HEK293 (cell line): Measurements from ENCODE around the gene NFE2L1.

Source experiments
- ELK4 ChIP-seq: IDR thresholded peaks from 2 replicates; pipeline ENCODE4 v1.6.1; 2011; ENCODE audit warnings: mild to moderate bottlenecking, low read depth, low read length, borderline replicate concordance
- HOXA7 ChIP-seq: sonication (generic); formaldehyde crosslinking; IDR thresholded peaks from 2 replicates; pipeline ENCODE4 v1.8.1; 2022; ENCODE audit warnings: missing genetic modification reagents, borderline replicate concordance
- PRDM2 ChIP-seq: fragments of 450-650 bp; formaldehyde crosslinking; IDR thresholded peaks from 2 replicates; pipeline ENCODE4 v1.5.1; 2016; ENCODE audit warnings: missing biosample characterization, missing genetic modification characterization, borderline replicate concordance
- REST ChIP-seq: fragments of 450-650 bp; formaldehyde crosslinking; IDR thresholded peaks from 2 replicates; pipeline ENCODE4 v1.5.1; 2016; ENCODE audit warnings: missing biosample characterization, missing genetic modification characterization
- ZNF10 ChIP-seq: fragments of 450-650 bp; formaldehyde crosslinking; IDR thresholded peaks from 2 replicates; pipeline ENCODE4 v1.5.1; 2017; ENCODE audit warnings: missing biosample characterization, missing genetic modification characterization
- ZNF114 ChIP-seq: fragments of 450-650 bp; formaldehyde crosslinking; IDR thresholded peaks from 2 replicates; pipeline ENCODE4 v1.5.0; 2017; ENCODE audit warnings: missing biosample characterization, missing genetic modification characterization
- ZNF138 ChIP-seq: fragments of 450-650 bp; formaldehyde crosslinking; IDR thresholded peaks from 2 replicates; pipeline ENCODE4 v1.5.1; 2016; ENCODE audit warnings: missing biosample characterization, missing genetic modification characterization, borderline replicate concordance
- ZNF175 ChIP-seq: fragments of 450-650 bp; formaldehyde crosslinking; IDR thresholded peaks from 2 replicates; pipeline ENCODE4 v1.5.1; 2016; ENCODE audit warnings: missing biosample characterization, missing genetic modification characterization
- ZNF2 ChIP-seq: fragments of 450-650 bp; formaldehyde crosslinking; IDR thresholded peaks from 2 replicates; pipeline ENCODE4 v1.5.1; 2016; ENCODE audit warnings: missing biosample characterization, missing genetic modification characterization
- ZNF23 ChIP-seq: fragments of 450-650 bp; formaldehyde crosslinking; IDR thresholded peaks from 2 replicates; pipeline ENCODE4 v1.5.1; 2016; ENCODE audit warnings: missing biosample characterization, missing genetic modification characterization, borderline replicate concordance
- ZNF280D ChIP-seq: fragments of 450-650 bp; formaldehyde crosslinking; IDR thresholded peaks from 2 replicates; pipeline ENCODE4 v1.5.1; 2016; ENCODE audit warnings: missing biosample characterization, missing genetic modification characterization
- ZNF366 ChIP-seq: fragments of 450-650 bp; formaldehyde crosslinking; conservative IDR thresholded peaks from 2 replicates; pipeline ENCODE4 v1.5.1; 2016; ENCODE audit warnings: missing biosample characterization, missing genetic modification characterization
- ZNF426 ChIP-seq: fragments of 450-650 bp; formaldehyde crosslinking; IDR thresholded peaks from 2 replicates; pipeline ENCODE4 v1.5.1; 2017; ENCODE audit warnings: missing biosample characterization, missing genetic modification characterization, mild to moderate bottlenecking, inconsistent platforms, moderate library complexity
- ZNF48 ChIP-seq: fragments of 450-650 bp; formaldehyde crosslinking; IDR thresholded peaks from 2 replicates; pipeline ENCODE4 v1.5.1; 2016; ENCODE audit warnings: missing biosample characterization, missing genetic modification characterization
- ZNF513 ChIP-seq: fragments of 450-650 bp; IDR thresholded peaks from 2 replicates; pipeline ENCODE4 v1.5.1; 2018; ENCODE audit warnings: missing biosample characterization, missing genetic modification characterization
- ZNF514 ChIP-seq: fragments of 450-650 bp; formaldehyde crosslinking; IDR thresholded peaks from 2 replicates; pipeline ENCODE4 v1.5.1; 2016; ENCODE audit warnings: missing biosample characterization, missing genetic modification characterization
- ZNF560 ChIP-seq: fragments of 450-650 bp; formaldehyde crosslinking; IDR thresholded peaks from 2 replicates; pipeline ENCODE4 v1.5.1; 2017; ENCODE audit warnings: missing biosample characterization, missing genetic modification characterization, borderline replicate concordance
- ZNF585B ChIP-seq: fragments of 450-650 bp; formaldehyde crosslinking; IDR thresholded peaks from 2 replicates; pipeline ENCODE4 v1.5.1; 2016; ENCODE audit warnings: missing biosample characterization, missing genetic modification characterization
- ZNF596 ChIP-seq: fragments of 450-650 bp; IDR thresholded peaks from 2 replicates; pipeline ENCODE4 v1.5.0; 2018; ENCODE audit warnings: missing biosample characterization, mild to moderate bottlenecking, missing genetic modification characterization, moderate library complexity
- ZNF621 ChIP-seq: fragments of 450-650 bp; formaldehyde crosslinking; IDR thresholded peaks from 2 replicates; pipeline ENCODE4 v1.5.1; 2017; ENCODE audit warnings: missing biosample characterization, missing genetic modification characterization
- ZNF623 ChIP-seq: fragments of 450-650 bp; formaldehyde crosslinking; IDR thresholded peaks from 2 replicates; pipeline ENCODE4 v1.5.1; 2016; ENCODE audit warnings: missing biosample characterization, missing genetic modification characterization
- ZNF776 ChIP-seq: fragments of 450-650 bp; formaldehyde crosslinking; IDR thresholded peaks from 2 replicates; pipeline ENCODE4 v1.5.0; 2017; ENCODE audit warnings: missing biosample characterization, missing genetic modification characterization, borderline replicate concordance
- ZNF777 ChIP-seq: fragments of 450-650 bp; formaldehyde crosslinking; IDR thresholded peaks from 2 replicates; pipeline ENCODE4 v1.5.1; 2017; ENCODE audit warnings: missing biosample characterization, missing genetic modification characterization, borderline replicate concordance
- ZNF843 ChIP-seq: fragments of 450-650 bp; formaldehyde crosslinking; IDR thresholded peaks from 2 replicates; pipeline ENCODE4 v1.5.1; 2016; ENCODE audit warnings: missing biosample characterization, missing genetic modification characterization
- ZSCAN23 ChIP-seq: fragments of 450-650 bp; formaldehyde crosslinking; IDR thresholded peaks from 2 replicates; pipeline ENCODE4 v1.5.1; 2016; ENCODE audit warnings: missing biosample characterization, missing genetic modification characterization

NFE2L1 gene

GRCh38 chr17:48011405-48012150 is 36.6 kb upstream of the NFE2L1 start (continued):
- TF ChIP-seq ZNF114 (tag by site-specific recombination) (no peak), ZNF596 (tag by site-specific recombination) (no peak), ZNF48 (tag by site-specific recombination) (no peak), ZNF138 (no peak), ZNF585B (tag by site-specific recombination) (no peak), ZNF843 (tag by site-specific recombination) (no peak), ELK4 (no peak), ZNF426 (no peak), ZNF514 (tag by site-specific recombination) (no peak), ZNF513 (tag by site-specific recombination) (peak; percentile 80), ZNF366 (tag by site-specific recombination) (peak; percentile 96), ZSCAN23 (tag by site-specific recombination) (no peak; the same call in 1 of the 2 replicates), ZNF621 (tag by site-specific recombination) (no peak), ZNF23 (tag by site-specific recombination) (no peak), ZNF623 (no peak), ZNF175 (tag by site-specific recombination) (no peak), ZNF10 (tag by site-specific recombination) (no peak), PRDM2 (tag by site-specific recombination) (no peak), ZNF776 (tag by site-specific recombination) (no peak), HOXA7 (CRISPR knock-in tag) (no peak), ZNF560 (no peak), ZNF2 (tag by site-specific recombination) (no peak), ZNF280D (tag by site-specific recombination) (no peak), REST (no peak), ZNF777 (peak; percentile 25; the same call in 1 of the 2 replicates)
